Nephron (organoid): ENCODE results near the gene BTNL8.

Experiments
- H3K27ac Mint-ChIP-seq, 3 experiments: 2 replicates each; pipeline ENCODE4 v1.8.0; 2020; ENCODE audit warnings: mixed read lengths in 3 of 3, mild to moderate bottlenecking in 2 of 3, moderate library complexity in 1 of 3
- H3K27me3 Mint-ChIP-seq: 2 replicates; pipeline ENCODE4 v1.8.0; 2021; ENCODE audit warnings: low read depth, mild to moderate bottlenecking, moderate library complexity, mixed read lengths
- H3K36me3 Mint-ChIP-seq: 2 replicates; pipeline ENCODE4 v1.8.0; 2020; ENCODE audit warnings: low read depth, mixed read lengths
- H3K4me1 Mint-ChIP-seq: 2 replicates; pipeline ENCODE4 v1.8.0; 2020; ENCODE audit warnings: mixed read lengths
- H3K4me3 Mint-ChIP-seq, 3 experiments: 2 replicates each; pipeline ENCODE4 v1.8.0; 2020; ENCODE audit warnings: mild to moderate bottlenecking in 3 of 3, mixed read lengths in 3 of 3, moderate library complexity in 2 of 3
- H3K9me3 Mint-ChIP-seq: 2 replicates; pipeline ENCODE4 v1.8.0; 2020; ENCODE audit warnings: mixed read lengths
- CTCF ChIP-seq, 3 experiments: fragments of 200-600 bp; sonication (generic); IDR thresholded peaks; one replicate each; pipeline ENCODE4 v1.5.0; 2021; ENCODE audit warnings: antibody characterized with exemption in 3 of 3; ENCODE audit not compliant: unreplicated experiment in 3 of 3

The BTNL8 gene

GRCh38 chr5:180900178-180900577 is 1.2 kb downstream of the BTNL8 start:
- Mint-ChIP-seq H3K4me3 (no peak overlapping the region), H3K27ac (no peak overlapping the region), H3K27me3 (no peaks in the 10 kb centered on the region), H3K9me3 (peaks cover 10% of the 10 kb centered on the region), H3K36me3 (no peaks in the 10 kb centered on the region), H3K4me1 (no peaks in the 10 kb centered on the region)
- TF ChIP-seq CTCF (IDR thresholded peaks at IDR 0.05; ENCODE audit: unreplicated experiment in 3 of 3), result no peak

- H3K4me3 Mint-ChIP-seq, result no peak overlapping the region
- no peak for TF ChIP-seq CTCF (IDR thresholded peaks at IDR 0.05; ENCODE audit: unreplicated experiment in 3 of 3)
- no peaks in the 10 kb centered on the region for H3K27me3 Mint-ChIP-seq
- H3K36me3 Mint-ChIP-seq, result no peaks in the 10 kb centered on the region
- H3K4me1 Mint-ChIP-seq, result no peaks in the 10 kb centered on the region
- peaks cover 7% of the 10 kb centered on the region for H3K9me3 Mint-ChIP-seq
- H3K27ac Mint-ChIP-seq, result no peak overlapping the region
These were observed 2.5 kb downstream of the BTNL8 start for GRCh38 chr5:180901319-180902009.

- Mint-ChIP-seq H3K36me3 (no peaks in the 10 kb centered on the region), H3K4me3 (no peak overlapping the region), H3K27ac (no peak overlapping the region), H3K9me3 (peaks cover 3% of the 10 kb centered on the region), H3K27me3 (no peaks in the 10 kb centered on the region), H3K4me1 (peaks cover 7% of the 10 kb centered on the region)
- no peak for TF ChIP-seq CTCF (IDR thresholded peaks at IDR 0.05; ENCODE audit: unreplicated experiment in 3 of 3)
These were observed 9.4 kb downstream of the BTNL8 start for GRCh38 chr5:180908400-180908799.

- Mint-ChIP-seq H3K4me1 (peaks cover 7% of the 10 kb centered on the region), H3K9me3 (peaks cover 3% of the 10 kb centered on the region), H3K27me3 (no peaks in the 10 kb centered on the region), H3K36me3 (no peaks in the 10 kb centered on the region), H3K4me3 (no peak overlapping the region), H3K27ac (no peak overlapping the region)
- TF ChIP-seq CTCF (IDR thresholded peaks at IDR 0.05; ENCODE audit: unreplicated experiment in 3 of 3), result no peak
These were observed 10.2 kb downstream of the BTNL8 start for GRCh38 chr5:180908998-180909731.

- Mint-ChIP-seq H3K36me3 (no peaks in the 10 kb centered on the region), H3K4me1 (peaks cover 7% of the 10 kb centered on the region), H3K4me3 (no peak overlapping the region), H3K27ac (no peak overlapping the region), H3K9me3 (peaks cover 3% of the 10 kb centered on the region), H3K27me3 (no peaks in the 10 kb centered on the region)
- no peak for TF ChIP-seq CTCF (IDR thresholded peaks at IDR 0.05; ENCODE audit: unreplicated experiment in 3 of 3)
These were observed 10.8 kb downstream of the BTNL8 start for GRCh38 chr5:180909782-180910181.
